GM18873 (cell line): Measurements from ENCODE around the gene C10orf62.
"Not testable (repeated sequence)": the region's sequence is repeated elsewhere in the genome, so short reads cannot be mapped to it uniquely, and the experiment has no call there.

ENCODE experiments used
- ATAC-seq: cut with Tn5 transposase; IDR thresholded peaks from one replicate; pipeline ENCODE4 v1.9.1; 2021; ENCODE audit warnings: mild to moderate bottlenecking, moderate library complexity, moderate number of reproducible peaks; ENCODE audit not compliant: unreplicated experiment, low FRiP score

C10orf62 gene

DNA sequence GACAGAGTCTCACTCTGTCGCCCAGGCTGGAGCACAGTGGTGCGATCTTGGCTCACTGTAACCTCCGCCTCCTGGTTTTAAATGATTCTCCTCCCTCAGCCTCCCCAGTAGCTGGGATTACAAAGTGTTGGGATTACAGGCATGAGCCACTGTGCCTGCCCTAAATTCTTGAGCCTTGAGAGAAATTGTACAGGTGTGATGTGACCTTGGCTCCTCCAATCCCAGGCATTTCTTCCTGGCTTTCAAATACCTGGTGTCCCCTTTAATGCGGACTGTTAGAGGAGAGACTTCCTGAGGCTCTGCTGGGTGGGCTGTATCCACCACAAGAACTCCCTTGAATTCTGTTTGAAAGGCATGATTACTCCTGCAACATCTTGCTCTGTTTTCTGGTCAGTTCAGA, 28.8 kb downstream of the C10orf62 start:
- no peak for ATAC-seq

DNA sequence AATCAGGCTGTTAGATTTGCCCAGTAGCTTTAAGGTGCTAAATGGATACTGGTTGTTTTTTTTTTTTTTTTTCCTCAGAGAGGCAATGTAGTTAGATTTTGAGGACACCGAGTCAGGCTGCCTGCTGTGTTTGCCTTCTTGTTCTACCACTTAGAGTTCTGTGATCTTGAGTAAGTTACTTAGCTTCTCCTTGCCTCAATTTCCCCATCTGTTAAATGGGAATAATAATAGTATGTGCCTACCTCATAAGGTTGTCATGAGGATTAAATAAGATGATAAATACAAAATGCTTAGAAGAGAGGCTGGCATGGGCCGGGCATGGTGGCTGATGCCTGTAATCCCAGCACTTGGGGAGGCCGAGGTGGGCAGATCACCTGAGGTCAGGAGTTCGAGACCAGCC, 29.2 kb downstream of the C10orf62 start:
- ATAC-seq: no peak

DNA sequence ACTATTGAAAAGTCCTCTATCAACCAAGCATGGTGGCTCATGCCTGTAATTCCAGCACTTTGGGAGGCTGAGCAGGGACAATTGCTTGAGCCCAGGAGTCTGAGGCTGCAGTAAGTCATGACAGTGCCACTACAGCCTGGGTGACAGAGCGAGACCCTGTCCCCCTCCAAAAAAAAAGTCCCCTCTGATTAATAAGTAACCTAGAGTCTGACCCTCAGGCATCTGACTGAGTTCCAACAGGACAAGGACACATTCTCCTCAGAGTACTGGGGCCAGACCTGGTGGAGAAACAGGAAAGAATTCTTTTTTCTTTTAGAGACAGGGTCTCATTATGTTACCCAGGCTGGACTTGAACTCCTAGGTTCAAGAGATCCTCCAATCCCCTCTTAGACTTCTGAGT, 33.8 kb downstream of the C10orf62 start:
- no peak for ATAC-seq

DNA sequence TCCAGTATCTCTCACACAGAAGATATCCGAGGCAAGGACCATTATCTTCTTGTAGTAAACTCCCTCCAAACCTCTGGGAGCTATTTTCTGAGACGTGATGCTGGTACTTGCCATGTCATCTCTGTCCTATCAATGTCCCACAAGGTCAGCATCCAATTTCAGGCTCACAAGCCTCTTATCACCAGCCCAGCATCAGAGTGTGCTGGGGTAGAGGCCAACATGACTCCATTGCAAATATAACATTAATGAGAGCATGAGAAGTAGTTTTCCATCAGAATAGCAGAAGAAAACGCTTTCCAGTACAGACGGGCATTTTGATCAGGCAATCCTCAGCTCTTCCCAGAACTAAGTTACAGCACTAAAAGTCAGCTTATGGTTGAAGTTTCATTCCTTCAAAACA, 38.2 kb downstream of the C10orf62 start:
- no peak for ATAC-seq

DNA sequence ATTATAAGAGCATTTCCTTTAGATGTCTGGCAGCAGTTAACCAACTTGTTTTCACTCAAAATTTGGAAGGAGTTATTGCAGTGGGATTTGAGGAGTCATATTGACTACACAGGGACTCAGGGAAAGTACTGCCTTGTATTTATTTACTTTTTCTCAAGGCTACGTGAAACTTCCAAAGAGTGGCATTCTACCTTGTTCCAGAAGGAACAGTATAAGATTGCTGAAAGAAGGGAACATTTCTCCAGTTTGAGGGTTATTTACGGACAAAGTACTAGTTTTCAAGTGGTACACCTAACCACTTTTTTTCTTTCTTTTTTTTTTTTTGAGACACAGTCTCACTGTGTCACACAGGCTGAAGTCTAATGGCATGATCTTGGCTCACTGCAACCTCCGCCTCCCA, 38.7 kb downstream of the C10orf62 start:
- ATAC-seq: no peak

DNA sequence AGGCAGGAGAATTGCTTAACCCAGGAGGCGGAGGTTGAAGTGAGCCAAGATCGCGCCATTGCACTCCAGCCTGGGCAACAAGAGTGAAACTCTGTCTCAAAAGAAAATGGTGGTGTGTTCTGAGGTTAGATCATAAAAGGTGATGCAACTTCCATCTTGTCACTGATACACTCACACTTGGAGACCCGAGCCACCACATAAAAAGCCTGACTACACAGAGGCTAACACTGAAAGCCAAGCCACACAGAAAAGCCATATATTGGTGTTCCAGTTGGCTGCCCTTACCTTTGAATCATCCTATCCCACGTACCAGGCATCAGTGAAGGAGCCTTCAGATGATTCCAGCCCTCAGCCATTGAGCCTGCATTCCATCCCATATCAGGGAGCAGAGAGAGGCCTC, 39.8 kb downstream of the C10orf62 start:
- no peak for ATAC-seq

DNA sequence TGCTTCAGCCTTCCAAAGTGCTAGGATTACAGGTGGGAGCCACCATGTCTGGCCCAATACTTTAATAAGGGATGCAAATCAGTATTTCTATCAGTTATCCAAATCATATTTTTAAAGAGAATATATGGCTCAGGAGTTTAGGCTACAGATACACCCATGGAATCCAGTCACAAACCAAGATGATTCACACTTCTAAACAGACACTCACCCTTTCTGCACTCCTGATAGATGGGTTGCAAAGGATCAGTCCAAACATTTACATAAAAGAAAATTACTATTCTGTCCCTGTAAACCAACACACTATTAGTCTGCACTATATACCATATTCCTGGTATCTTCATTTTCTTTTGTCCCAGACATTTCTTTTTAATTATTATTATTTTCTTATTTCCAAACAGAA, 41.6 kb downstream of the C10orf62 start:
- ATAC-seq: no peak

DNA sequence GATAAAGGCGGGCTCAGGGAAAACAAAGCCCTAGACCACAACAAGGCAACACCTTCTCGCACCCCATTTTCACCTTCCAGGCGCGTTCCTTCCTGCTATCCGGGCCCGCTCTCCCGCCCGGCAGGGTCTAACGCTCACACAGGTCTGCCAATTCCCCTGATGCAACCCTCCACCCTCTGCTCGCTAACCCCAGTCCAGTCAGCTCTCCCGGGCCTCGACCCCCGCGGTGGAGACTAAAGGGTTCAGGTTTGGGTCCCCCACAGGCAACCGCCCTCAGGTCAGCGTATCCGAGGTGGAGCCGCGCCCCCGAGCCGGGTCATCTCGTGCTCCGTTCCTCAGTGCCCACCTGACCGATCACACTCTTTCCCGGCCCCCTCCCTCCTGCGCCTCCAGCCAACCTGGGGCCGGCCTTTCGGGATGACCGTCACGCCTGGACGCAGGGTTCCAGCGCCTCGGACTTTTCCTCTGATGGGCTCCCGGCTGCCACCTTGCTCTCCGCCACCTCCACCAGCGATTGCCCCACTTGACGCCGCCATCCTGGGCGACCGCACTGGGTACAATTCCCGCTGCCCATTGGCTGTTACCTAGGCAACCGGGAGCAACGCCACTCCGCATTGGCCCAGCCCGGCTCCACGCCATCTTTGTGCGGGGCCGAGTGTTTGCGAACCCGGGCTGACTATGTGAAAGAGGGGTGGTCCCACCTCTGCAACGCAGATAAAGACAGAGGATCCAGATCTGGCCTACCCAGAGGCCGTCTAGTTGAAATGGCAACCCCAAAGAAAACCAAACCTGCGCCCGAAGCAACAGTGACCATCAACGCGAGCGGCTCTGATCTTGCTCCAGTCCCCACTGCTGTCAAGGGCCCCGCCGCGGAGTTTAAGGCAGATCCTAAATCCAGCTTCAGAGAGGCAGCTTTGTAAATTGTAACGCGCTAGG, 43.7 kb downstream of the C10orf62 start, which contains the start of gene MORN4:
TSS of gene MORN4 (minus strand) at position 552 of the 936 bp plus-strand sequence. CDS start 13,847 bp downstream, outside the sequence.
- peak; percentile 87 for ATAC-seq

DNA sequence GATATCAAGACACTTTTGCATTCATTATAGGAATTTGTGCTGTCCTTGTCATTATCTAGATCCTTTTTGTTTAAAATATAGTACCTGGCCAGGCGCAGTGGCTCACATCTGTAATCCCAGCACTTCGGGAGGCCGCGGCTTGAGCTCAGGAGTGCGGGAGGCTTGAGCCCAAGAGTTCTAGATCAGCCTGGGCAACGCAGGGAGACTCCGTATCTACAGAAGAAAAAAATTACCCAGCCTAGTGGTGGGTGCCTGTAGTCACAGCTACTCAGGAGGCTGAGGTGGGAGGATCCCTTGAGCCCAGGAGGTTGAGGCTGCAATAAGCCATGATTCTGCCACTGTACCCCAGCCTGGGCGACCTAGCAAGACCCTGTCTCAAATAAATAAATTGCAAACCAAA, 44.4 kb downstream of the C10orf62 start:
- no peak for ATAC-seq

DNA sequence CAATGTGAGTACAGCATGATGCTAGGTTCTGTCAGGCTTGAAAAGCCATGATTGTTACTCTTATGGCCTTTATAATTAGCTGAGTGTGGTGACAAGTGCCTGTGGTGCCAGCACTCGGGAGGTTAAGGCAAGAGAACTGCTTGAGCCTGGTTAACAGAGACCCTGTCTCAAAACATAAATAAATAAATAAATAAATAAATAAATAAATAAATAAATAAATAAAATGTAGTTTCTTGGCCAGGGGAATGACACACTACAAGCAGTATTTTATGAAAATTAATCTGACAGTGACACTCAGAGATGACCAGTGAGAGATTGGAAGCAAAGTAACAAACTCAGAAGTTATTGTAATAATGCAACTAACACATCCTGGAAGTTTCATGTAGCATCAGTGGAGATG, 46.1 kb downstream of the C10orf62 start:
- ATAC-seq: no peak

DNA sequence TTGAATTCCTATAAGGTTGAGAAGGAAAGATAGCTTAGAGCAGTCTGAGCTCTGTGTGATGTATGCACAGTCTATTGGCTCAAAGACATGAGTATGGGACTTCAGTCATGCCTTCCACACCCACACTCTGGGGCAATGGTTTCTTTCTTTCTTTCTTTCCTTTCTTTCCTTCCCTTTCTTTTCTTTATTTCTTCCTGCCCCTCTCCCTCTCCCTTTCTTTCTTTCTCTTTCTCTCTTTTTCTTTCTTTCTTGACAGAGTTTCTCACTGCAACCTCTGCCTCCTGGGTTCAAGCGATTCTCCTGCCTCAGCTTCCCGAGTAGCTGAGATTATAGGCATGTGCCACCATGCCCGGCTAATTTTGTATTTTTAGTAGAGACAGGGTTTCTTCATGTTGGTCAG, 49.6 kb downstream of the C10orf62 start:
- ATAC-seq: not testable (repeated sequence)

DNA sequence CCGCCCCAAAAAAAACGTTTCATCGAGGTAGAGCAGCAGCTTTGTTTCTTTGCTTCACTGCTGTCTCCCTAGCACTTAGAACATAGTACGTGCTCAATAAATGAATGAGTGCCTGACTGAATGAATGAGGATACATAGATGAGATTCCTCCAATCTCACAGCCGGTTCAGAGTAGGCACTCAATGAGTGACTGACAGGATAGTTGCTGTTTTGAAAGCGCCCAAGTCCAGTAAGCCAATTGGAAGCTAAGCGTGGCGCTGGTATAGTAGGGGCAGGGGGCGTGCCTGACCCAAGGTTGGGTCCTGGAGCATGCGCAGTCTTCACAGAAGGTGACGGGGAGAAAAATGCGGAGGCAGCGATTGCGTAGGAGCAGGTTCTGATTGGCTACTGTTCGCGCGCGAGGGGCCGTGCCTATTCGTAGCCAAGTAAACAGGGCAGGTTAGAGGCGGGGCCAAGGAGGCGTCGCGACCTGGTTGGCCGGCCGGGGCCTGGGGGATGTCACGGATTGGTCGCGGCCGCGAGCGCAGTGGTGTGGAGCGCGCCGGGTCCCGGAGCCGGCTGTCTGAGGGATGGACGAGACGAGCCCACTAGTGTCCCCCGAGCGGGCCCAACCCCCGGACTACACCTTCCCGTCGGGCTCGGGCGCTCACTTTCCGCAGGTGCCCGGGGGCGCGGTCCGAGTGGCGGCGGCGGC, 50.8 kb downstream of the C10orf62 start, which contains the start of gene PI4K2A:
TSS of gene PI4K2A (plus strand) at position 498 of the 694 bp plus-strand sequence. CDS start at position 570, 72 bp downstream.
- ATAC-seq: peak; percentile 96
